Skeletal muscle cell (primary cell): ENCODE data around the gene IMPA2.
"Not testable (repeated sequence)": the region's sequence is repeated elsewhere in the genome, so short reads cannot be mapped to it uniquely, and the experiment has no call there.

ENCODE experiments used
- DNase-seq: peaks from one replicate; pipeline ENCODE4 v3.0.0-alpha.2; 2010; ENCODE audit warnings: low read depth
- H3K4me3 ChIP-seq: 2 replicates; pipeline ENCODE4 v1.5.1; 2011; ENCODE audit warnings: low read depth, mild to moderate bottlenecking, control low read depth, low read length, moderate library complexity

IMPA2 gene

GRCh38 chr18:12060182-12060870 lies 79.0 kb downstream of the IMPA2 start:
- no peak overlapping the region for H3K4me3 ChIP-seq
- DNase-seq = no peak

DNA sequence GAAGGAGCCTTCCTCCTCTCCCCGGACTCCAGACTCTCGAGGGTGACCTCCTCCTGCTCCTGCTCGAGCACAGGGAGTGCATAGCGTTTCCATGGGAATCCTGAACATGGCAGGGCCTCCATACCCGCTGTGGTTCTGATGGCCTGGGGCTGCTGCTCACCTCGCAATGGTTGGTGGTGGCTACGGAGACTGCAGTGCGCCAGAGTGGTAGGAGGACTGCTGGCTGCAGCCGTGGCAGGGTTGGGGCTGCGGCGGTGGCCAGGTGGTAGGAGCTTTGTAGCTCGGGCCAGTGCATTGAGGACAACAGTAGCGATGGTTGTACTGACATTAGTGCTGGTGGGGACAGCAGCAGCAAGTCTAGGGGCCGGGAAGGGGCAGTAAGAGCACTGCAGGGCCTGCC lies 80.4 kb downstream of the IMPA2 start:
- H3K4me3 ChIP-seq = no peak overlapping the region
- no peak for DNase-seq

DNA sequence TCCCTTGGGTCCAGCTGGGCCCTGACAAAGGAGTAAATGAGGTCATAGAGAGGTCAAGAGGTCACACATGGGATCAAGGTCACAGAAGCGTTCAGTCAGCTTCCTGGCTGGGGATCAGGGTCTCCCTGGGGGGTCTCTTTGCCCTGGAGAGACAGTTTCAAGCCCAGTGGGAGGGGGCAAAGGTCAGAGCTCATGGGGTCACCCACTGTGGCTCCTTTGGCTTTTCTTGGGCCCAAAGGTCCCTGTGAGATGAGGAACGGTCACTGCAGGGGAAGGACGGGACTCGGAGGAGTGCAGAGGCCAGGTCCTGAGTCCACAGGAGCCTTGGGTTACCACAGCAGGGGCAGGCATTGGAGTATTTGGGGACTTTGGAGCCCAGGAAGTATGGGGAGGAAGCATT lies 81.7 kb downstream of the IMPA2 start:
- H3K4me3 ChIP-seq = no peak overlapping the region
- DNase-seq = no peak

DNA sequence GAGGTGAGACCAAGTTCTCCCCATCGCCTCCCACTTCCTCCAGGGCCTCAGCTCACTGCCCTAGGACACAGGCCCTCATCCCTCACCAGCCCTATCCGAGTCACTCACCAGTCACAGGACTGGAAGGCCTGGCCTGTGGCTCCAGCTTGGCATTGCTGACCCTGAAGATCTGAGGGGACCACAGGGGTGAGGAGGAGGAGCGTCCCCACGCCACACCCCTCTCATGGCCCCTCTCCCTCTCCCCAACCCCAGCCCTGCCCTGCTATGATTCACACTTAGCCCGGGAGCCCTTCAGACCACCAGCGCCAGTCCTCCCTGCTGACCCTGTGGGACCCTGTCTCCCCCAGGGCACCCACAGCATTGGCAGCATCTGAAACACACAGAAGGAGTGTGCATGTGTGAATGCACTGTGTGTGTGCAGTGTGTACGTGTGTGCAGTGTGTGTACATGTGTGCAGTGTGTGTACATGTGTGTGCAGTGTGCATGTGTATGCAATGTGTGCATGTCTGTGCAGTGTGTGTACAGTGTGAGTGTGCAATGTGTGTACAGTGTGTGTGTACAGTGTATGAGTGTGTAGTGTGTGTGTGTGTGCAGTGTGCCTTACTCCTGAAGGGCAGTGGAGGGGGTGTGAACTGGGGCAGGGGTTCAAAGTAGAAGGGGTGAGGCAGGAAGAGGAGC lies 82.9 kb downstream of the IMPA2 start:
- H3K4me3 ChIP-seq = no peak overlapping the region
- DNase-seq = no peak

DNA sequence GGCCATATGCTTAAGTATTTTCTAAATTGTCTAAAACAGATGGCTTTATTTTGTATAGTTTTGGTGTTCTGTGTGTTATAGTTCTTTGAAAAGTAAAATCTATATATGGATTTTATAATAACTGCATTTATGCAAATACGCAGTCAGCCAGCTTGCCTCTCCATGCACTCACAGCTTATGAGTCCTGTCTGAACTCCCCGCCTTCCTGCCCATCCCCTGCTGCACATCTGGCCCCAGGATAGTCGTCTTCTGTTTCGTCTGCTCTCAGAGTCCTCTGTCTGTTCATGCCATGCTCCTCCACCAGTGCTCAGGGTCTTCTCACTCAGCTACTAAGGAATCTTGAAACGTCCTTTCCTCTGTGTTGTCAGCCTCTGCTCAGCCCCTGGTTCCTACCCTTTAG lies 84.1 kb downstream of the IMPA2 start:
- no peak for DNase-seq
- no peak overlapping the region for H3K4me3 ChIP-seq

DNA sequence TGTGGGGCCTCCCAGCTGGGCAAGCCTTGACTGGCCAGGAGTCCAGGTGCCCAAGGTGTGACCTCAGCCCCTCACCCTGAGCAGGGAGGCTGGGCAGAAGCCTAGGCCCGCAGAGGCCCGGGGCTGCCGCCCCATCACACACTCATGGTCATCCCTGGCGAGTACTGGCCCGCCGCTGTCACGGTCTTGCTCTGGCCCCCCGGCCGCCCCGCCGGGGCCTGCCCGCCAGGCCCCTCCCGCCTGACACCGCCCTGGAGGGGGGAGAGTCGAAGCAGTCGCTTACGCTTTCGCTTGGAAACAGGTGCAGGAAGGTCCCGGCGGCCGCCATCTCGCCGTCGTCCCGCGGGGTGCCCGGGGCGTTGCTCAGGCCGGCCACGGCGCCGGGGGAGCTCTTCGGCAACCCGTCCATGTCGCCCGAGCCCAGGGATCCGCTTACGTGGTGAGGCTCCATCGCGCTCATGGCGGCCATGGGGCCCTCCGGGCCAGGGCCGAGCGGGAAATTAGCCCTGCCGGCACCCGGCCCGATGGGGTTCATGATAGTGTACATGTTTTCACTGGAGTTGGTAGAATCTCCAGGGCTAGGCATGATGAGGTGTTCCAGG lies 85.7 kb downstream of the IMPA2 start:
- H3K4me3 ChIP-seq = no peak overlapping the region
- no peak for DNase-seq

- DNase-seq = no peak
- H3K4me3 ChIP-seq = no peak overlapping the region
Observed at GRCh38 chr18:12067671-12068070, 86.4 kb downstream of the IMPA2 start.

DNA sequence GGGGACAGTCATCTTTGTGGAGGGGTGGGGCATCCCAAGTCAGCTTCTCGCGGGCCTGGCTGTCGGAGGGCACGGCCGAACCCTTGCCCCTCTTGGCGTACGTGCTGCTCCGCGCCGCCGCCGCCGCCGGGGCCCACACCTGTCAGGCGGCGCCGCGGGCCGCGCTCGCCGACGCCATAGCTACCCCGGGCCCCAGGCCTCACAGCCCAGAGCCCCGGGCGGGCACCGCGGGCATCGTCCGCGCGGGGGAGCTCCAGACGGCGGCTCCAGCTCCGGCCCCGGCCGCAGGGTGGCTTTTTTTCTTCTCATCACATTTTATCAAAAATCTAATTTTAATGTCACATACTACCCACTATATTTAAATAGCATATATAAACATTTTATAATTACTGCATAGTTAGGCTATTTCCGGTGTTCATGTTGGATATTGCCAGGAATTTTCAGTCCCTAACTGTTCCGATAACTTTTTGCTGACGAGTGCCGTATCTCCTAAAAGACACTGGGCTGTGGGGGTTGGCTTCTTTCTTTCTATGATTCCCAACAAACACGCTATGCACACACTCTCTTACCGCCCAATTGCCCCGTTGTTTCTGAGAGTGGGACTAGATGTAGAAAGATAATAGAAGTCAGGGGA lies 87.1 kb downstream of the IMPA2 start:
- H3K4me3 ChIP-seq, DNase-seq: not testable (repeated sequence)

DNA sequence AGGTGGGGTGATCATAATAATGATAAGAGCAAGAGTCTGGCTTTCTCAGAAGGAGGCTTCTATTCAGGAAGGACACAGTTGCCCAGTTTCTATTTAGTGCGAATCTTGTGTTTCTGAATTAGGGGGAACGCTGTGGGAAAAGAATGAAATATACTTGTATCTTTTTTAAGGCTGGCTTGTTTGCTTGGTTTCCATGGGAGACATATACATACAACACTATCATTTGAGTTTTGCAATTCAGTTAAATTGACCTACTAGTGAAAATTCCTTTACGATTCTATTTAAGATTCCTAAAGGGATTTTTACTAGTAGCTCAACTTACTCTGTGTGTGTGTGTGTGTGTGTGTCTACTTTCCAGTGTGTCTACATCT lies 87.6 kb downstream of the IMPA2 start:
- H3K4me3 ChIP-seq = no peak overlapping the region
- no peak for DNase-seq

DNA sequence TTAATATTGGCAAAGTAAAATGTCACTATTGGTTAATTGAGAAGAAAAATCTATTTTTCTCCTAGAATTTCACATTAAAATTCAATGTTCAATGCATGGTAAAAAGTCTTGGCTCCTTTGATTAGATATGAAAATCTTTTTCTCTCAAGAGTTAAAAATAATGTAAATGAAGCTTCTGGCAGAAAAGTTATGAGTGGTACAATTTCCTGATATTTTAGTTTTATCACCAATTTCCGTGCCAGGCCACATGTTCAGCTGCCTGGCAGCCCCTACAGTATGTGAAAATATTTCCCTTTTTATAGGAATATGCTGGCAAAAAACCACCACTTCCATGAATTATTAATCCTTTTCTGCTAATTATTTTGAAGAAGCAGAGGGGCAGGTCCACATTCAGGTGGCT lies 89.8 kb downstream of the IMPA2 start:
- not testable (repeated sequence) for DNase-seq, H3K4me3 ChIP-seq

DNA sequence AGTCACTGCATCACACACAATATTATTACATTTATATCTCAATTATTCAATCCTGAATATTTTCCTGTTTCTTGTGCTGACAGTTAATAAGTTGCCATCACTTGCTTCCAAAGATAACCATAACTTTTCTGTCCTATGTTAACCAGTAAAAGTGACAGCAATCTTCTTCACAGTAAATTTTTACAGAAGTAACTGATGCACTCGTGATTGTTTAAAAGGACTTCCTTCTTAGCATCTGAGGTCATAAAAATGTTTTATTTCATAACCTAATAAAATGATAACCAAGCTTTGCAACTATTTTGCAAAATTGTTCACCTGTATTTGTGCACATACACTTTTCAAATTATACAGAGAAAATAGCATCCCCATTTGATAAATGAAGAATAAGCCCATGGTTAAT lies 91.7 kb downstream of the IMPA2 start:
- no peak overlapping the region for H3K4me3 ChIP-seq
- DNase-seq = no peak

GRCh38 chr18:12074736-12075135 lies 93.4 kb downstream of the IMPA2 start:
- DNase-seq = peak; percentile 6
- H3K4me3 ChIP-seq = no peak overlapping the region

GRCh38 chr18:12076424-12077140 lies 95.3 kb downstream of the IMPA2 start:
- DNase-seq = no peak
- peak overlapping the region; percentile 21 for H3K4me3 ChIP-seq

- H3K4me3 ChIP-seq, DNase-seq: not testable (repeated sequence)
Observed at GRCh38 chr18:12077994-12078393, 96.7 kb downstream of the IMPA2 start.

DNA sequence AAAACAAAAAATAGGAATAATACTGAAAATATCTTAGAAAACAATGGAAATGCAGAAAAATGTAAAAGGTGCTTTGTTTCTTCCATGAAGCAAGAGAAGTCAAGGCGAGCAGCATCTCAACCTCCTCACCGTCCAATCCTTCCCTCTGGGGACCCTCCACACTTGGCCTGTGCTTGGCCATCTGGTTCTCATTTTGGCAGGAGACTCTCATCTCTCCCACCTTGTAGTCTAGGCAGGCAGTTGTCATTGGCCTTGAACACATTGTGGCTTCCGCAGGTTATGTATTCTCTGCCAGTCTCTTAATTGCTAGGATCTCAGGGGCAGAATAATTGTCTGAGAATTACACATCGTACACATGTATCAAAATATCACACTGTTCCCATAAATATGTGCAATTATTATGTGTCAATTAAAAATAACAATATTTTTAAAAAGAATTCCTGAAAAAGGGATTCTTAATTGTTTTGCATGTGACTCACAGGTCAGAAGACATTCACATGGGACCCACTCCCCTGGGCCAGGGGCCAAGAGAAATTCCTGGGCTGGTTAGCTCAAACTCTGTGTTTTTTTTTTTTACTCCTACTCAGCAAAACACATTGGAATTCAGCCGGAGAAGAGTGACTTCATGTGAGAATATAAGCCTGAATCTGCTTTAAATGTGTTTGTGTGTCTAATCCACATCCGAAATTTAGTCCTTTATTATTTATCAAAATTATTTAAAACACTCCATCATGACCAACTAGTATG lies 98.4 kb downstream of the IMPA2 start:
- no peak overlapping the region for H3K4me3 ChIP-seq
- DNase-seq = peak; percentile 58
